ENCODE measurements around the gene RABGEF1. TPM values are rescaled to one million over a fixed set of nuclear protein-coding genes. Genes with fewer than 3 reads are reported as not detected.

Gene RABGEF1
- total and polyA plus RNA-seq, 4 donors = 5.2 to 14.0 (median 7.7) TPM

GRCh38 chr7:66859339-66859738 lies 118.8 kb downstream of the RABGEF1 start:
- DNase-seq (ENCODE audit: low spot score) = no peak
- no peak overlapping the region for H3K9ac ChIP-seq (ENCODE audit: low read depth in 1 of 2, low read length in 2 of 2)
- 95% methylated on average over 1 of the region's 1 CpG for WGBS
- TF ChIP-seq RXRA (IDR thresholded peaks at IDR 0.05) = no peak
- no peak for TF ChIP-seq CTCF (IDR thresholded peaks at IDR 0.05; ENCODE audit: low read depth, low read length, missing input control)
- TF ChIP-seq ATF3 (IDR thresholded peaks at IDR 0.05) = no peak
- H3K4me1 ChIP-seq (ENCODE audit: control insufficient read depth in 4 of 4, insufficient read depth in 4 of 4, low read length in 3 of 4) = no peaks in the 10 kb centered on the region
- H3K9me3 ChIP-seq (ENCODE audit: control insufficient read depth in 4 of 4, low read length in 3 of 4) = no peaks in the 10 kb centered on the region
- no peak overlapping the region for H3K27ac ChIP-seq (ENCODE audit: low read depth in 1 of 2, low read length in 2 of 2)
- H3K4me3 ChIP-seq (ENCODE audit: low read depth in 1 of 3, low read length in 3 of 3) = no peak overlapping the region
- peaks cover 5 to 33% (median 16%) of the 10 kb centered on the region in 4 donors for H3K36me3 ChIP-seq (ENCODE audit: control insufficient read depth in 4 of 4, insufficient read depth in 3 of 4, low read depth in 1 of 4, low read length in 3 of 4)
- no peaks in the 10 kb centered on the region for H3K27me3 ChIP-seq (ENCODE audit: control insufficient read depth in 4 of 4, insufficient read depth in 4 of 4, low read length in 3 of 4)

GRCh38 chr7:66859794-66860645 lies 119.5 kb downstream of the RABGEF1 start:
- no peak overlapping the region for H3K27ac ChIP-seq (ENCODE audit: low read depth in 1 of 2, low read length in 2 of 2)

More at GRCh38 chr7:66859794-66860645, 119.5 kb downstream of the RABGEF1 start:
- Histone ChIP-seq H3K27me3 (ENCODE audit: control insufficient read depth in 4 of 4, insufficient read depth in 4 of 4, low read length in 3 of 4) (no peaks in the 10 kb centered on the region), H3K9ac (ENCODE audit: low read depth in 1 of 2, low read length in 2 of 2) (no peak overlapping the region), H3K9me3 (ENCODE audit: control insufficient read depth in 4 of 4, low read length in 3 of 4) (no peaks in the 10 kb centered on the region), H3K4me1 (ENCODE audit: control insufficient read depth in 4 of 4, insufficient read depth in 4 of 4, low read length in 3 of 4) (no peaks in the 10 kb centered on the region), H3K4me3 (ENCODE audit: low read depth in 1 of 3, low read length in 3 of 3) (no peak overlapping the region), H3K36me3 (ENCODE audit: control insufficient read depth in 4 of 4, insufficient read depth in 3 of 4, low read depth in 1 of 4, low read length in 3 of 4) (peaks cover 6 to 33% (median 16%) of the 10 kb centered on the region in 4 donors)
- no peak for DNase-seq (ENCODE audit: low spot score)
- 94% methylated on average over 10 of the region's 10 CpGs for WGBS
- TF ChIP-seq ZBTB33 (IDR thresholded peaks at IDR 0.05) = no peak
- TF ChIP-seq MAX (IDR thresholded peaks at IDR 0.05) = no peak
- TF ChIP-seq CTCF (IDR thresholded peaks at IDR 0.05; ENCODE audit: low read depth, low read length, missing input control) = no peak
- TF ChIP-seq EGR1 (IDR thresholded peaks at IDR 0.05; ENCODE audit: low read depth in 2 of 2) = no peak
- no peak for TF ChIP-seq YY1 (IDR thresholded peaks at IDR 0.05)
- TF ChIP-seq TAF1 (conservative IDR thresholded peaks at IDR 0.05) = no peak
- no peak for TF ChIP-seq HNF4G (IDR thresholded peaks at IDR 0.05)
- no peak for TF ChIP-seq RAD21 (IDR thresholded peaks at IDR 0.05)
- TF ChIP-seq HNF4A (conservative IDR thresholded peaks at IDR 0.05) = no peak
- TF ChIP-seq REST (IDR thresholded peaks at IDR 0.05) = no peak
- no peak for TF ChIP-seq JUND (IDR thresholded peaks at IDR 0.05)
- no peak for TF ChIP-seq FOXA2 (IDR thresholded peaks at IDR 0.05)
- no peak for TF ChIP-seq FOXA1 (IDR thresholded peaks at IDR 0.05)
- no peak for TF ChIP-seq NR2F2 (IDR thresholded peaks at IDR 0.05)
- no peak for TF ChIP-seq RXRA (IDR thresholded peaks at IDR 0.05)
- no peak for TF ChIP-seq GABPA (IDR thresholded peaks at IDR 0.05 in 1 of 2, conservative IDR thresholded peaks at IDR 0.05 in 1 of 2)
